HL-60 (cell line): Measurements from ENCODE around the gene MSLN.

Source experiments
- CTCF ChIP-seq: IDR thresholded peaks from one replicate; pipeline ENCODE4 v1.5.1; 2011; ENCODE audit warnings: low read length, control low read depth, inconsistent platforms; ENCODE audit not compliant: insufficient read depth
- GABPA ChIP-seq: IDR thresholded peaks from 2 replicates; pipeline ENCODE4 v1.6.1; 2012; ENCODE audit warnings: low read depth
- POLR2AphosphoS5 ChIP-seq: IDR thresholded peaks from 2 replicates; pipeline ENCODE4 v1.6.1; 2012; ENCODE audit warnings: low read depth
- REST ChIP-seq: IDR thresholded peaks from 2 replicates; pipeline ENCODE4 v1.6.1; 2012; ENCODE audit warnings: low read depth; ENCODE audit not compliant: insufficient replicate concordance
- SPI1 ChIP-seq: IDR thresholded peaks from 2 replicates; pipeline ENCODE4 v1.6.1; 2012; ENCODE audit warnings: low read depth, mild to moderate bottlenecking, borderline replicate concordance

GRCh38 chr16:770411-770810 is 9.9 kb downstream of the MSLN start:
- no peak for TF ChIP-seq CTCF
- TF ChIP-seq POLR2AphosphoS5 = no peak
- no peak for TF ChIP-seq REST
- TF ChIP-seq GABPA = no peak
- no peak for TF ChIP-seq SPI1
